Bronchial epithelial cell (primary cell): Measurements from ENCODE around the gene CHST6. TPM values are rescaled to one million over a fixed set of nuclear protein-coding genes. Genes with fewer than 3 reads are reported as not detected.
"Not testable (repeated sequence)": the region's sequence is repeated elsewhere in the genome, so short reads cannot be mapped to it uniquely, and the experiment has no call there.

ENCODE experiments used
- DNase-seq: peaks from one replicate; pipeline ENCODE4 v3.0.0-alpha.2; 2010; ENCODE audit warnings: low read depth
- FAIRE-seq: peaks from 2 replicates; lab custom pipeline; 2011; peaks lifted over from hg19 to GRCh38; lab: Jason Lieb, UNC
- H3K27me3 ChIP-seq: 2 replicates; pipeline ENCODE4 v1.5.1; 2011; ENCODE audit warnings: low read length; ENCODE audit not compliant: control insufficient read depth, insufficient read depth
- H3K36me3 ChIP-seq: 2 replicates; pipeline ENCODE4 v1.5.1; 2011; ENCODE audit warnings: low read length; ENCODE audit not compliant: control insufficient read depth, insufficient read depth
- H3K4me3 ChIP-seq: 2 replicates; pipeline ENCODE4 v1.5.1; 2011; ENCODE audit warnings: mild to moderate bottlenecking, low read depth, low read length, control low read depth
- total RNA-seq: library from RNA; depleted of rRNA; stranded (reverse); fragments of >200 nt; gene quantifications from 2 replicates; pipeline ENCODE4 v1.2.1, GENCODE V29; 2014
- TF ChIP-seq, protein P1 (sequence below): IDR thresholded peaks from 2 replicates; pipeline ENCODE4 v1.5.1; 2011; ENCODE audit warnings: mild to moderate bottlenecking, moderate library complexity, low read length, control low read depth, inconsistent platforms; ENCODE audit not compliant: insufficient read depth, severe bottlenecking

CHST6 gene
- total RNA-seq, 1 donor from 2014 or later, result 1.3 TPM

DNA sequence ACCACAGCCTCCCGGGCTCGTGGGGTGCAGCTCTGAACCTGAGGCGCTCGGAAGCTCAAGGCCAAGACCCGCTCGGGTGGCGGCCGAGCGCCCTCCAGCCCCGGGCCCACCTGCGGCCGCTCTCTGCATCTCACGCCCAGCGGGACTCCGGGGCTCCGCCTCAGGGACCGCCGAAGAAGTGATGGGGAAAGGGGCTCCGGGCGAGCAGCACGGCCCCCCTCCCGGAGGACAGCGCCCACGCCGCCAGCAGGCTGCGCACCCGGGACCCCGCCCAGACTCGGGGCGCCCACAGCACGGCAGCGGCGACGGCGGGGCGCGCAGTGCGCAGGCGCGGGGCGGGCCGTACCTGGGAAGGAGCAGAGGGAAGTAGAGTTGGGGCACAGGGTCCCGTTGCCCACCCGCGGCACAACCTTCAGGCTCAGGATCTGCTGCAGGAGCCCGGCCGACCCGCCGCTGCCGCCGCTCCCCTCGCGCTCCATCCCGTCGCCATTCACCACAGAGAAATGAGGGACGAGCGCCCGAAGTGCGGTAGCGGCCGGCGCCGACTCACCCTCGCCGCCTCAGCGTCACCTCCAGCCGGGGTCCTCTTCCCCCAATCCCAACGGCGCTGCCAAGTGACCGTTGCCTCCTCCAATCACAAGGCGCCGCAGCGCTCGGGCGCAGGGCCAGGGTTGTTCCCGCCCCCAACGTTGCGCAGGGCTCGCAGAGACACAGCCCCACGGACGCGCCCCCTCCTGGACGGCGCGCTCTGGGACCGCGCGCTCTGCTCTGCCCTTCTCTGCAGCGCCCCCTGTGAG lies 30.9 kb downstream of the CHST6 start, which contains the start of gene TMEM170A:
Gene TMEM170A, minus strand, starts transcription at position 568 of the 797 bp plus-strand sequence. Its CDS starts 89 bp downstream, at position 479.
- FAIRE-seq, result no peak
- Histone ChIP-seq H3K36me3 (no peaks in the 10 kb centered on the region), H3K27me3 (no peaks in the 10 kb centered on the region), H3K4me3 (peak within 1 kb of the TSS; percentile 86)
- TF ChIP-seq, protein P1, sequence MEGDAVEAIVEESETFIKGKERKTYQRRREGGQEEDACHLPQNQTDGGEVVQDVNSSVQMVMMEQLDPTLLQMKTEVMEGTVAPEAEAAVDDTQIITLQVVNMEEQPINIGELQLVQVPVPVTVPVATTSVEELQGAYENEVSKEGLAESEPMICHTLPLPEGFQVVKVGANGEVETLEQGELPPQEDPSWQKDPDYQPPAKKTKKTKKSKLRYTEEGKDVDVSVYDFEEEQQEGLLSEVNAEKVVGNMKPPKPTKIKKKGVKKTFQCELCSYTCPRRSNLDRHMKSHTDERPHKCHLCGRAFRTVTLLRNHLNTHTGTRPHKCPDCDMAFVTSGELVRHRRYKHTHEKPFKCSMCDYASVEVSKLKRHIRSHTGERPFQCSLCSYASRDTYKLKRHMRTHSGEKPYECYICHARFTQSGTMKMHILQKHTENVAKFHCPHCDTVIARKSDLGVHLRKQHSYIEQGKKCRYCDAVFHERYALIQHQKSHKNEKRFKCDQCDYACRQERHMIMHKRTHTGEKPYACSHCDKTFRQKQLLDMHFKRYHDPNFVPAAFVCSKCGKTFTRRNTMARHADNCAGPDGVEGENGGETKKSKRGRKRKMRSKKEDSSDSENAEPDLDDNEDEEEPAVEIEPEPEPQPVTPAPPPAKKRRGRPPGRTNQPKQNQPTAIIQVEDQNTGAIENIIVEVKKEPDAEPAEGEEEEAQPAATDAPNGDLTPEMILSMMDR, result peak; percentile 100
- DNase-seq, result peak; percentile 94

DNA sequence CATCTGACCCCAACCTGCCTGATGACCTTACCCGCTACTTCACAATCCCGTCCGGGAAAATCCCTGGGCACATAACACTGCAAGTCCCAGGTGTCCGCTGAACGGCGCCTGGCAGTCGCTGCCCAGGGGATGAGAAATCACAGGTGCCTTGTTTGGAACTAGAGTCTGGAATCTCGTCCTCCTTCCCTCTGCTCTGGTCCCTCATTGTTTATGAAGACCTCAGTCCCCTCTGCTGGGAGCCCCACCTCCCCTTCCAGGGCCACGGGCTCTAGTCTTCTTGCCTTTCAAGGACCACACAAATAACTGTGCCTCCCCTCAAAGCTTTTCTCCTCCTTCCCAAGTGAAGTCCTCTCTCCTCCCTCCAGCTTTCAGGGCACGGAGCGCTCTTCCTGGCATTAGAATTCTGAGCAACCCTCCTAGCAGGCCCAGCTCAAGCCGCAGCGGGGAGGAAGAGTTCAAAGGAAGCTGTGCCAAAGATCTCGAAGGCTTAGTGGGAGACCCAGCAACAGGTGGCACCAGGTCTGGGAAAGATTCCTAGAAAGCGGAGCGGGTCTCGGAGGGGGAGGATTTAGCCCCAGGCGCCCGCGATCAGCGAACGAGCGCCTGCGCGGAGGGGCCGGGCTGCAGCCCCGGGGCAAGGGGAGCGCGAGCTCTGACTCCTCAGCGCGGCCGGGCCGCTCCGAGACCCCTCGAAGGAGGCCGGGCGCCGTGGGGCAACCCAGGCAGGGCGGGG lies 31.7 kb downstream of the CHST6 start:
- H3K27me3 ChIP-seq, H3K36me3 ChIP-seq, DNase-seq, FAIRE-seq: not testable (repeated sequence)
- H3K4me3 ChIP-seq, result peak overlapping the region; percentile 86

DNA sequence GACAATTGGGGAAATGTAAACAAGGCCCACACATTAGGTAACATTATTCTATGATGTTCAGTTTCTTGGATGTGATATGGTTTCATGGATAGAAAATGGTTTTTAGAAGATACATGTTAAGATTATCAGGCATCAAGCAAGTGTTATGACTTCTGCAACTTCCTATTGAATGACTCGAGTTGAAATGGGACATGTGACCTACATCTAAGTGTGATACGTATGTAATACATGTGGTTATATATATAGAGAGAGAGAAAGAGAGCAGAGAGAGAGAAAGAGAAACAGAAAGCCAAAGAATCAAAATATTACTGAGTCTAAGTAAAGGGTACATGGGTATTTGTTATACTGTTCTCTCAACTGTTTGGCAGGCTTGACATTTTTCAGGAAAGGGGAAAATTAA lies 32.4 kb downstream of the CHST6 start:
- TF ChIP-seq, protein P1, result no peak
- Histone ChIP-seq H3K4me3 (peak overlapping the region; percentile 86), H3K36me3 (no peaks in the 10 kb centered on the region), H3K27me3 (no peaks in the 10 kb centered on the region)
- FAIRE-seq (no peak), DNase-seq (peak; percentile 28)

DNA sequence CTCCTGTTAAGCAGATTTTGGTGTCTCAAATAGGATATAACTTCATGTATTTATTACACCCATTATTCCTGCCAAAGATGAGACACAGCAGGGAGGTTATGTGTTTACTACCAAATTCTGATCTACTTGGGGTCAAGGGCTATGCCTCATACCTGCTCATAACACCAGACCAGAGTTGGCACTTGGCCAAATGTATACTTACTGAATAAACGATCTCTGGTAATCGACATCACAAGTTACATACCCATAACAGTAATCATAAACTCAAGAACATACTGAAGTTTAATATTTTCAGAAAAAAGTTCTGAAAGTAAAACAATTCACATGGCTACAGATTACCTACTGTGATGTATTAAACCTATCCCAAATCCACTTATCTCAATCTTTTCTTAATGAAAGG lies 33.7 kb downstream of the CHST6 start:
- Histone ChIP-seq H3K4me3 (no peak overlapping the region), H3K27me3 (no peaks in the 10 kb centered on the region), H3K36me3 (no peaks in the 10 kb centered on the region)
- DNase-seq (no peak), FAIRE-seq (no peak)
- TF ChIP-seq, protein P1, result no peak

DNA sequence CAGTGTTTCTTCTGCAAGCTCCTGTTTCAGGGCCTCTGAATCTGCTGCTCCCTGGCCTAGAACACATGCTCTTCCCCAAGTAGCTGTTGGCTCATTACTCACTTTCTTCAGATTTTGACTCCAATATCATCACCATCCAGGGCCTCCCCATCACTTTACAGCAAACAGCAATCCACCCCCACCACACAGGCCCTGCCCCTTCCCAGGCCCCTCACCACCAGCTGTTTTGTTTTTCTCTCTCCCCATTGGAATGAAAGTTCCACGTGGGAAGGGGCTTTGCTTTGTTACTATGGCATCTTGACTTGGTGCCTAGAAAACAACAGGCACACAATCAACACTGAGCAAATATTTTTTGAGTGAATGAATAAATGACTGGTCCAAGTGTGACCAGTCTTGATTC lies 34.8 kb downstream of the CHST6 start:
- Histone ChIP-seq H3K27me3 (no peaks in the 10 kb centered on the region), H3K4me3 (no peak overlapping the region), H3K36me3 (no peaks in the 10 kb centered on the region)
- TF ChIP-seq, protein P1, result no peak
- DNase-seq, result no peak
- no peak for FAIRE-seq

DNA sequence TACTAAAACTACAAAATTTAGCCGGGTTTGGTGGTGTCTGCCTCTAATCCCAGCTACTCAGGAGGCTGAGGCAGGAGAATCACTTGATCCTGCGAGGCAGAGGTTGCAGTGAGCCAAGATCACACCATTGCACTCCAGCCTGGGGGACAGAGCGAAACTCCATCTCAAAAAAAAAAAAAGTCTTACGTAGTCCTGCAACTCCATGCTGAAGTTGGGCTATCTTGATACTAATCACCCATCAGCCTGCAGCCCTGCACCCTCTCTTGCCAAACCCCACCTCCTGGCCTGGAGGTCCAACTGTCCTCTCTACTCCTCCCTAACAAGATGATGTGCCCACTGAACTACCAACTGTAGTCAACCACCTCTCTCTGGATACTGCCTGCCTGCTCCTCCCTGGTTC lies 35.5 kb downstream of the CHST6 start:
- Histone ChIP-seq H3K36me3 (no peaks in the 10 kb centered on the region), H3K27me3 (no peaks in the 10 kb centered on the region), H3K4me3 (no peak overlapping the region)
- TF ChIP-seq, protein P1, result no peak
- DNase-seq (no peak), FAIRE-seq (no peak)
